ENCODE measurements around the gene ILKAP.

ILKAP gene

GRCh38 chr2:238247002-238247822 is 43.7 kb upstream of the ILKAP start:
- in situ Hi-C loops (cut with HindIII; ENCODE audit: low sequenced_read_pairs), result no loop called here
- DNase-seq (ENCODE audit: low read depth), result no peak
- H3K4me3 ChIP-seq (ENCODE audit: low read depth, low read length), result no peak overlapping the region
- no peak for TF ChIP-seq CTCF (IDR thresholded peaks at IDR 0.05; ENCODE audit: low read depth, low read length, missing control alignments)

DNA sequence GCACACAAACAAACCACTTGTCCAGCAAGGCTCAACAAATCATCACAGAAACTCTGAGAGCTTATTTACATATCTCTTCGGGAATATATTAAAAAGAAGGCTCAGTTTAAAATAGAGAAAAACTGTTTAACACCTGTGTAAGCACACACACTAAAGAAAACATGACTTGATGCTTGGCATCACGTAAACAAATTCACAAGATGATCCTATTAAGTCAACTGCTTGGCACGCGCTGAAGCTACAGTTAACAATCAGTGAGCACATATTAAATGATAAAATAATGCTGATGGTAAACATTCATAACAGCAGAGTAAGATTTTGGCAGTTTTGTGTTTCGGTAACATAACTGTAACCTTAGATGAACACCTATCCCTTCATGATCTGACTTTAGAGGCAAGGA is 40.7 kb upstream of the ILKAP start:
- H3K4me3 ChIP-seq (ENCODE audit: low read depth, low read length), result no peak overlapping the region
- TF ChIP-seq CTCF (IDR thresholded peaks at IDR 0.05; ENCODE audit: low read depth, low read length, missing control alignments), result no peak
- DNase-seq (ENCODE audit: low read depth), result no peak
- in situ Hi-C loops (cut with HindIII; ENCODE audit: low sequenced_read_pairs), result no loop called here

DNA sequence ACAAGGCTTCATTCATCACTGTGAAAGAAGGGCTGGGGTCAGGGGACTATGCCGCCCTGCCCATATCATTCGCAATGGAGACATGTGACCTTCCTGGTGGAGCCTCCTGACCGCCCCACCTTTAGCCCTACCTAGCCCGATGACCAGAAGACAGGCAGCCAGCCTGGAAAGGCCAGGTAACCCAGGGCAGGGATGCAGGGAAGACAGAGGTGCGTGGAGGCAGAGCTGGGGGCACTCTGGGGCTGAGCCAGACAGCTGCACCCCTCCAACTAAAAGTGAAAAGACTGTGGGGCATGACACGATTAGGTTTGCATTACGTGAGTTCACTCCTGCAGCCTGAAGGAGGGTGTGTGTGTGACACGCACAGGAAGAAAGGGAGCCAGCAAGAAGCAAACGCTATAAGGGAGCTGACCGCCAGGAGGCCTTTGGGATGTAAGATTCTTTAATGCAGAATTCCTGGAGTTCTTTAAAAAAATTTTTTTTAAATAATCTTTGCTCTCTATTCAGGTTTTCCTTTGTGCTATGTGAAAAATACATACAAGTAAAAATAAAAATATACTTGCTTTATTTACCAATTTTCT is 40.1 kb upstream of the ILKAP start:
- no peak overlapping the region for H3K4me3 ChIP-seq (ENCODE audit: low read depth, low read length)
- TF ChIP-seq CTCF (IDR thresholded peaks at IDR 0.05; ENCODE audit: low read depth, low read length, missing control alignments), result peak; percentile 22

DNA sequence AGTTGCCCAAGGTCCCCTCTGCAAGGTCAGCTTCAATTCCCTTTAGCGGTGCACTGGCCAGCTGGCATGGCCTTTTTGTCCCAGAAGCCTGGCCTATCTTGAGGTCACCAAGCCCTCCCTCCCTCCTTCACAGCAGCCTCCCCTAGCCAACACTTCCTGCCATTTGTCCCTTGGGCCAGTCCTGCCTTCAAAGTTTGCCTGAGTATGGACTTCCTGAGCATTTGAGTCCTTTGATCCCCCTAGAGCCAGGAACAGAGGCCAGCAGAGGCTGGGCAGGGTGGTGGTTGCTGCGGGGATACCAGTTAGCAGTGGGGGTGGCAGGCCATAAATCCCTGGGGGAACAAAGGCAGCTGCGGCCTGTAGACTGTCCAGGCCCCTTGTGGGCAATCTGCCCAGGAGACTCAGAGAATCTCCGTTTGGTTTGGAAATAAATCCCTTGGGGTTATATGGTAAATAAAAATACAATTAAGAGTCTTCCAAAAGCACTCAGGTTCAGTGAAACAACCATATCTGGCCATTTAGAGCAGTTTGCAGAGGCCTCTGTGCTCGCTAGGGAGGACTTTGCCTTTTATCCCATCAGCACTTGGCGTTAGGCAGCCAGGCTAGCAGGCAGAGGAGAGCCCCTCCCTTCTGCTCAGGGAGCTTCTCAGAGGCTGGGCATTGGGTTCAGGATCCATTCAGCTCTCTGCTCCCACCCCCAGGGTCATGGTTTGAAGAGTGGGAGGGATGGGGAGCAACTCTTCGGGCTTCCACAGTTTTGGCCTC is 39.4 kb upstream of the ILKAP start:
- H3K4me3 ChIP-seq (ENCODE audit: low read depth, low read length), result no peak overlapping the region
- in situ Hi-C loops (cut with HindIII; ENCODE audit: low sequenced_read_pairs), result no loop called here
- no peak for TF ChIP-seq CTCF (IDR thresholded peaks at IDR 0.05; ENCODE audit: low read depth, low read length, missing control alignments)
- DNase-seq (ENCODE audit: low read depth), result no peak

More for the DNA sequence above, 40.1 kb upstream of the ILKAP start:
- DNase-seq (ENCODE audit: low read depth), result no peak
- in situ Hi-C loops (cut with HindIII; ENCODE audit: low sequenced_read_pairs), result no loop called here

GRCh38 chr2:238241970-238242369 is 38.5 kb upstream of the ILKAP start:
- in situ Hi-C loops (cut with HindIII; ENCODE audit: low sequenced_read_pairs), result no loop called here
- no peak overlapping the region for H3K4me3 ChIP-seq (ENCODE audit: low read depth, low read length)
- no peak for DNase-seq (ENCODE audit: low read depth)
- no peak for TF ChIP-seq CTCF (IDR thresholded peaks at IDR 0.05; ENCODE audit: low read depth, low read length, missing control alignments)
